GM23338 (cell line): ENCODE results near the gene CREB3L2. TPM values are rescaled to one million over a fixed set of nuclear protein-coding genes. Genes with fewer than 3 reads are reported as not detected.

ENCODE experiments used
- ATAC-seq: fragments of 200-7000 bp; cut with Tn5 transposase; 3 replicates; pipeline ENCODE4 v1.9.1; 2020
- DNase-seq: peaks from one replicate; pipeline ENCODE4 v3.0.0-alpha.2; 2015; ENCODE audit warnings: low spot score
- H2AFZ ChIP-seq: fragments of 200-600 bp; sonication (generic); 2 replicates; pipeline ENCODE4 v1.8.0; 2016; ENCODE audit warnings: antibody characterized with exemption, mild to moderate bottlenecking, moderate library complexity
- H3F3A ChIP-seq: fragments of 200-600 bp; sonication (generic); replicated peaks from 2 replicates; pipeline ENCODE4 v1.8.0; 2017; ENCODE audit warnings: antibody characterized with exemption, mixed run types, low read depth
- H3K27ac ChIP-seq: fragments of 200-600 bp; sonication (generic); 2 replicates; pipeline ENCODE4 v1.6.1; 2016; ENCODE audit warnings: low read depth
- H3K27me3 ChIP-seq: fragments of 200-600 bp; sonication (generic); 2 replicates; pipeline ENCODE4 v1.8.0; 2016; ENCODE audit warnings: mild to moderate bottlenecking, mixed run types, moderate library complexity; ENCODE audit not compliant: insufficient read depth
- H3K36me3 ChIP-seq: fragments of 200-600 bp; sonication (generic); 2 replicates; pipeline ENCODE4 v1.8.0; 2016; ENCODE audit warnings: mild to moderate bottlenecking; ENCODE audit not compliant: insufficient read depth
- H3K4me1 ChIP-seq: fragments of 200-600 bp; sonication (generic); 2 replicates; pipeline ENCODE4 v1.8.0; 2016; ENCODE audit warnings: mild to moderate bottlenecking, moderate library complexity; ENCODE audit not compliant: insufficient read depth
- H3K4me2 ChIP-seq: fragments of 200-600 bp; sonication (generic); 2 replicates; pipeline ENCODE4 v1.7.1; 2017; ENCODE audit warnings: mixed run types
- H3K4me3 ChIP-seq: fragments of 200-600 bp; sonication (generic); 2 replicates; pipeline ENCODE4 v1.6.1; 2016; ENCODE audit warnings: mixed run types
- H3K79me2 ChIP-seq: fragments of 200-600 bp; sonication (generic); replicated peaks from 2 replicates; pipeline ENCODE4 v1.8.0; 2017; ENCODE audit warnings: mild to moderate bottlenecking; ENCODE audit not compliant: insufficient read depth
- H3K9me2 ChIP-seq: fragments of 200-600 bp; sonication (generic); 2 replicates; pipeline ENCODE4 v1.8.0; 2017; ENCODE audit not compliant: insufficient read depth
- H4K20me1 ChIP-seq: fragments of 200-600 bp; sonication (generic); replicated peaks from 2 replicates; pipeline ENCODE4 v1.8.0; 2017; ENCODE audit warnings: mild to moderate bottlenecking; ENCODE audit not compliant: insufficient read depth
- H3K27ac Mint-ChIP-seq: 2 replicates; pipeline ENCODE4 v1.8.0; 2020; ENCODE audit warnings: inconsistent platforms, mild to moderate bottlenecking, moderate library complexity, mixed read lengths
- H3K27me3 Mint-ChIP-seq: 3 replicates; pipeline ENCODE4 v1.8.0; 2022; ENCODE audit warnings: low read depth, mild to moderate bottlenecking, moderate library complexity, mixed read lengths, inconsistent platforms; ENCODE audit not compliant: insufficient read depth, poor library complexity
- H3K36me3 Mint-ChIP-seq: 3 replicates; pipeline ENCODE4 v1.8.0; 2021; ENCODE audit warnings: low read depth, mild to moderate bottlenecking, inconsistent platforms, moderate library complexity, mixed read lengths
- H3K4me1 Mint-ChIP-seq: 3 replicates; pipeline ENCODE4 v1.8.0; 2020; ENCODE audit warnings: mild to moderate bottlenecking, inconsistent platforms, mixed read lengths
- H3K4me3 Mint-ChIP-seq: 3 replicates; pipeline ENCODE4 v1.8.0; 2021; ENCODE audit warnings: moderate library complexity, mild to moderate bottlenecking, inconsistent platforms, mixed read lengths
- H3K9me3 Mint-ChIP-seq: 3 replicates; pipeline ENCODE4 v1.8.0; 2020; ENCODE audit warnings: moderate library complexity, mild to moderate bottlenecking, inconsistent platforms, mixed read lengths
- CREB1 ChIP-seq: fragments of 250-450 bp; sonication (Bioruptor Pico); IDR thresholded peaks from 2 replicates; pipeline ENCODE4 v1.5.0; 2020; ENCODE audit warnings: low read depth, mild to moderate bottlenecking, moderate library complexity
- ETS1 ChIP-seq: IDR thresholded peaks from 2 replicates; pipeline ENCODE4 v1.6.1; 2016; ENCODE audit warnings: antibody characterized with exemption
- EZH2 ChIP-seq: fragments of 200-600 bp; sonication (generic); IDR thresholded peaks from one replicate; pipeline ENCODE4 v1.8.0; 2017; ENCODE audit warnings: antibody characterized with exemption, mild to moderate bottlenecking, low read depth; ENCODE audit not compliant: unreplicated experiment
- EZH2phosphoT487 ChIP-seq: fragments of 200-600 bp; sonication (generic); IDR thresholded peaks from one replicate; pipeline ENCODE4 v1.8.1; 2018; ENCODE audit warnings: antibody characterized with exemption; ENCODE audit not compliant: unreplicated experiment
- POLR2AphosphoS5 ChIP-seq: IDR thresholded peaks from 2 replicates; pipeline ENCODE4 v1.6.1; 2016; ENCODE audit warnings: antibody characterized with exemption, low read depth
- STAT1 ChIP-seq: IDR thresholded peaks from one replicate; pipeline ENCODE4 v1.6.1; 2016; ENCODE audit warnings: antibody characterized with exemption; ENCODE audit not compliant: unreplicated experiment
- ZNF331 ChIP-seq: fragments of 250-450 bp; sonication (Bioruptor Pico); IDR thresholded peaks from 2 replicates; pipeline ENCODE4 v1.5.0; 2020; ENCODE audit warnings: low read depth, mild to moderate bottlenecking, moderate library complexity
- polyA plus RNA-seq: library from polyadenylated mRNA; unstranded; fragments of >200 nt; fragmentation: Nextera tagmentation; extraction: Ambion mirVana; gene quantifications from 2 replicates; pipeline ENCODE4 v1.2.1, GENCODE V29; 2016
- total RNA-seq: library from RNA; depleted of rRNA; stranded (reverse); fragments of >200 nt; shearing (Covaris generic); gene quantifications from 2 replicates; pipeline ENCODE4 v1.2.3, GENCODE V29; 2014
- TF ChIP-seq, protein P1 (sequence below): IDR thresholded peaks from one replicate; pipeline ENCODE4 v1.6.1; 2018; ENCODE audit warnings: antibody characterized with exemption; ENCODE audit not compliant: unreplicated experiment
- TF ChIP-seq, protein P2 (sequence below), 2 experiments: fragments of 200-600 bp in 1 of 2; sonication (generic) in 1 of 2; conservative IDR thresholded peaks; 2 replicates each; pipeline versions ENCODE4 v1.5.1 to v1.6.1; 2016 to 2017; ENCODE audit warnings: antibody characterized with exemption in 2 of 2, low read depth in 2 of 2, mild to moderate bottlenecking in 2 of 2, moderate library complexity in 1 of 2

CREB3L2 gene
- total and polyA plus RNA-seq, 2 experiments from 2014 or later, result 14.5 to 27.1 TPM

GRCh38 chr7:137875746-137876145 lies 126.1 kb downstream of the CREB3L2 start:
- peaks cover 30% of the 10 kb centered on the region for H3K36me3 Mint-ChIP-seq
- H3K27me3 Mint-ChIP-seq, result peaks cover 12% of the 10 kb centered on the region
- H3K4me1 Mint-ChIP-seq, result peaks cover 63% of the 10 kb centered on the region
- ATAC-seq (no peak), DNase-seq (no peak)
- no peaks in the 10 kb centered on the region for H3K79me2 ChIP-seq
- H3K4me2 ChIP-seq, result no peak overlapping the region
- peaks cover 49% of the 10 kb centered on the region for H3K4me1 ChIP-seq
- no peak overlapping the region for H2AFZ ChIP-seq
- no peaks in the 10 kb centered on the region for H3K9me2 ChIP-seq
- no peak overlapping the region for H3K4me3 ChIP-seq
- H3F3A ChIP-seq, result peaks cover 10% of the 10 kb centered on the region; the same call in 1 of the 2 replicates
- H4K20me1 ChIP-seq, result no peaks in the 10 kb centered on the region
- H3K27me3 ChIP-seq, result no peaks in the 10 kb centered on the region
- H3K9me3 Mint-ChIP-seq, result no peaks in the 10 kb centered on the region
- no peak overlapping the region for H3K4me3 Mint-ChIP-seq
- no peaks in the 10 kb centered on the region; the same call in 1 of the 2 replicates for H3K36me3 ChIP-seq
- no peak for TF ChIP-seq ETS1
- TF ChIP-seq ZNF331 (CRISPR knock-in tag), result no peak
- no peak for TF ChIP-seq POLR2AphosphoS5
- TF ChIP-seq, protein P1, sequence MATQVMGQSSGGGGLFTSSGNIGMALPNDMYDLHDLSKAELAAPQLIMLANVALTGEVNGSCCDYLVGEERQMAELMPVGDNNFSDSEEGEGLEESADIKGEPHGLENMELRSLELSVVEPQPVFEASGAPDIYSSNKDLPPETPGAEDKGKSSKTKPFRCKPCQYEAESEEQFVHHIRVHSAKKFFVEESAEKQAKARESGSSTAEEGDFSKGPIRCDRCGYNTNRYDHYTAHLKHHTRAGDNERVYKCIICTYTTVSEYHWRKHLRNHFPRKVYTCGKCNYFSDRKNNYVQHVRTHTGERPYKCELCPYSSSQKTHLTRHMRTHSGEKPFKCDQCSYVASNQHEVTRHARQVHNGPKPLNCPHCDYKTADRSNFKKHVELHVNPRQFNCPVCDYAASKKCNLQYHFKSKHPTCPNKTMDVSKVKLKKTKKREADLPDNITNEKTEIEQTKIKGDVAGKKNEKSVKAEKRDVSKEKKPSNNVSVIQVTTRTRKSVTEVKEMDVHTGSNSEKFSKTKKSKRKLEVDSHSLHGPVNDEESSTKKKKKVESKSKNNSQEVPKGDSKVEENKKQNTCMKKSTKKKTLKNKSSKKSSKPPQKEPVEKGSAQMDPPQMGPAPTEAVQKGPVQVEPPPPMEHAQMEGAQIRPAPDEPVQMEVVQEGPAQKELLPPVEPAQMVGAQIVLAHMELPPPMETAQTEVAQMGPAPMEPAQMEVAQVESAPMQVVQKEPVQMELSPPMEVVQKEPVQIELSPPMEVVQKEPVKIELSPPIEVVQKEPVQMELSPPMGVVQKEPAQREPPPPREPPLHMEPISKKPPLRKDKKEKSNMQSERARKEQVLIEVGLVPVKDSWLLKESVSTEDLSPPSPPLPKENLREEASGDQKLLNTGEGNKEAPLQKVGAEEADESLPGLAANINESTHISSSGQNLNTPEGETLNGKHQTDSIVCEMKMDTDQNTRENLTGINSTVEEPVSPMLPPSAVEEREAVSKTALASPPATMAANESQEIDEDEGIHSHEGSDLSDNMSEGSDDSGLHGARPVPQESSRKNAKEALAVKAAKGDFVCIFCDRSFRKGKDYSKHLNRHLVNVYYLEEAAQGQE, result no peak
- no peak for TF ChIP-seq CREB1 (CRISPR knock-in tag)
- H3K27ac ChIP-seq, result no peak overlapping the region
- no peak overlapping the region for H3K27ac Mint-ChIP-seq

DNA sequence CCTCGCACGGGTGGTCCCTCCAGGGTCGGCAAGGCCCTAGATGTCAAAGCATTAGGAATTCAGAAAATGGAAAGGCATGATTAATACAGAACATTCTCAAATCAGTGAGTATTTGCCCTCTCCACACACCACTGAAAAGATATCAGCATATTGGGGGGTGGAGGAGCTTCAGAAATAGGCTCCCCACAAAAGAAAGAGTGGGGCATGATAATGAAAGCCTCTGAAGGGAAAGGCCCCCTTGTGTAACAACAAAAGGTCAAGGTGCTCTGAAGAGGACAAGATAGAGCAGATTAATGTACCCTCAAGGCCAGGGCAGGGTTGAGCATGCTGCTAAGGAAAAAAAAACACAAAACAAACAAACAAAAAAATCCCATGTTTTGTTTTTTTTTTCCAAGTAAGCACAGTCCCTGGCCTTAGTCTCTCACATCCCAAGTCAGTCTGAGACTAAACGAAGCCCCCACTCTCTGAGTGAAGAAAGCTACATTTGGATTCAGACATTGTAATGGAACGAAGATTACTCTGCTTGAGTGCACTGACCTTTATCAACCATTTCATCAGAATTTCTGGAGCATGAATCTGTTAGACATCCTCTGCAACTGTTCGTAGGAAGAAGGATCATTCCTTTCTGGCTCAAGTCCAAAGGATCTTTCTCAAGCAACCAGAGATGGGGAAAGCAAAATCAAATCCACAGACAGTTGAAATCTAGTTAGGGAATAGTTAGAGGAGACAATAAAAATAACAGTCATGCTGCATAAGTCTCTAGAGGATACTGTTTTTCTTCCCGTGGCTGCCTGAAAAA lies 127.7 kb downstream of the CREB3L2 start:
- Histone ChIP-seq H3K4me3 (no peak overlapping the region), H3K9me2 (no peaks in the 10 kb centered on the region), H3K4me2 (no peak overlapping the region), H3K27ac (no peak overlapping the region), H3K4me1 (peaks cover 35% of the 10 kb centered on the region), H3F3A (no peaks in the 10 kb centered on the region), H4K20me1 (no peaks in the 10 kb centered on the region), H3K36me3 (no peaks in the 10 kb centered on the region; the same call in 1 of the 2 replicates), H3K27me3 (no peaks in the 10 kb centered on the region), H2AFZ (no peak overlapping the region), H3K79me2 (no peaks in the 10 kb centered on the region)
- Mint-ChIP-seq H3K27ac (no peak overlapping the region), H3K27me3 (peaks cover 12% of the 10 kb centered on the region), H3K4me3 (no peak overlapping the region), H3K4me1 (peaks cover 47% of the 10 kb centered on the region), H3K9me3 (no peaks in the 10 kb centered on the region; the same call in 2 of the 3 replicates), H3K36me3 (peaks cover 18% of the 10 kb centered on the region)
- ATAC-seq (no peak), DNase-seq (no peak)
- TF ChIP-seq, protein P2, sequence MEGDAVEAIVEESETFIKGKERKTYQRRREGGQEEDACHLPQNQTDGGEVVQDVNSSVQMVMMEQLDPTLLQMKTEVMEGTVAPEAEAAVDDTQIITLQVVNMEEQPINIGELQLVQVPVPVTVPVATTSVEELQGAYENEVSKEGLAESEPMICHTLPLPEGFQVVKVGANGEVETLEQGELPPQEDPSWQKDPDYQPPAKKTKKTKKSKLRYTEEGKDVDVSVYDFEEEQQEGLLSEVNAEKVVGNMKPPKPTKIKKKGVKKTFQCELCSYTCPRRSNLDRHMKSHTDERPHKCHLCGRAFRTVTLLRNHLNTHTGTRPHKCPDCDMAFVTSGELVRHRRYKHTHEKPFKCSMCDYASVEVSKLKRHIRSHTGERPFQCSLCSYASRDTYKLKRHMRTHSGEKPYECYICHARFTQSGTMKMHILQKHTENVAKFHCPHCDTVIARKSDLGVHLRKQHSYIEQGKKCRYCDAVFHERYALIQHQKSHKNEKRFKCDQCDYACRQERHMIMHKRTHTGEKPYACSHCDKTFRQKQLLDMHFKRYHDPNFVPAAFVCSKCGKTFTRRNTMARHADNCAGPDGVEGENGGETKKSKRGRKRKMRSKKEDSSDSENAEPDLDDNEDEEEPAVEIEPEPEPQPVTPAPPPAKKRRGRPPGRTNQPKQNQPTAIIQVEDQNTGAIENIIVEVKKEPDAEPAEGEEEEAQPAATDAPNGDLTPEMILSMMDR (conservative IDR thresholded peaks at IDR 0.05; ENCODE audit: low read depth in 2 of 2), result no peak
- TF ChIP-seq STAT1 (no peak), EZH2 (no peak), EZH2phosphoT487 (no peak)
